ENCODE data around the gene TLCD3A. TPM values are rescaled to one million over a fixed set of nuclear protein-coding genes. Genes with fewer than 3 reads are reported as not detected.
"Not testable (repeated sequence)": the region's sequence is repeated elsewhere in the genome, so short reads cannot be mapped to it uniquely, and the experiment has no call there.

Gene TLCD3A
- total RNA-seq, 2 donors from 2014 or later: 7.3 to 15.9 TPM

DNA sequence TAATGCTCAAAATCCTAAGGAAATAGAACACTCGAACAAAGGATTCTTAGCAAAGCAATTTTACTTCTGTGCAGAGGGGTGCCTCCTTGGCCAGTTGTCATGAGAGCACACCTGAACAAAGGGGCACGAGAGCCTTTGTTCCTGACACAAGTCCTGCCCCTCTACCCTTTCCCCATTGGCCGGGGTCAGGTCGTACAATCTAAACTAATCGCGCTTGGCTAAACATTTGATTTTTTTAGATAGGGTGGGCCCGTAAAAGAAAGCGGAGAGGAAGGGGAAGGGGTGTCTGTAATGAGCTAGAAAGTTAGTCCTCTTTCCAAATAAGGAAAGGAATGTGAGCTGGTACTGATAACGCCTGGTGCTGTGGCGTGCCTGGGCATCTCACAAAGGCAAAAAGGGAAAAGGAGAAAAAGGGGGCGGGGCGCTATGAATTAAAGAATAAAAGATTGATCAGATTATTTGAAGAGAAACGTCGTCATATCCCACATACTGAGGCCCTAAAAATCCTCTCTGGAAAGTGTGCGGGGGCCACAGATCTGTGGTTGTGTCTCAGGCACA lies 23.7 kb downstream of the TLCD3A start:
- not testable (repeated sequence) for ATAC-seq (ENCODE audit: insufficient number of reproducible peaks, low FRiP score, low read depth); DNase-seq (ENCODE audit: low spot score); H3K9me3 ChIP-seq; H3K27me3 ChIP-seq (replicated peaks; ENCODE audit: insufficient read depth)
- Histone ChIP-seq H3K4me1 (ENCODE audit: control insufficient read depth in 1 of 2, low read depth in 2 of 2) (peaks cover 4 to 17% of the 10 kb centered on the region in 2 donors), H3K36me3 (peaks cover 14% of the 10 kb centered on the region), H3K4me3 (peak overlapping the region; percentile 28), H3K27ac (peak overlapping the region; percentile 61 to 73)

DNA sequence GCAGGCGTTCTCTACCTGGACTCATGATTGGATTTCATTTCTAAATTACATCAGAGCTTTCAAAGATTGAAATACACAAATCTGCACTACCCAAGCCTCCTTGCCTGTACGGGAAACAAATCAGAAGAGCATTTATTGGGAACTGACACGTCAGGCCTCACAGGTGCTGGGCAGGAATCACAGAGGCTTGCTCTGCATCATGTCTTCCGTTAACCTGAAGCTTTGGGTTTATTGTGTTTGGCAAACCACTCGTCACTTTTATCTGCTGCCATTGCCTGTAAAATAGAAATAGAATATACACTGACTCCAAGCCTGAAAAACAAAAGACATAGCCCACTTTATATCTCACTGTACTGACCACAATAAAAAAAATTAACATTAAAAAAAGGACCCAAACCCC lies 27.6 kb downstream of the TLCD3A start:
- DNase-seq (ENCODE audit: low spot score) (no peak), ATAC-seq (ENCODE audit: insufficient number of reproducible peaks, low FRiP score, low read depth) (no peak)
- no peaks in the 10 kb centered on the region for H3K9me3 ChIP-seq
- H3K27me3 ChIP-seq (replicated peaks; ENCODE audit: insufficient read depth): no peaks in the 10 kb centered on the region
- no peak overlapping the region for H3K27ac ChIP-seq
- peaks cover 28% of the 10 kb centered on the region for H3K36me3 ChIP-seq
- TF ChIP-seq, protein P1, sequence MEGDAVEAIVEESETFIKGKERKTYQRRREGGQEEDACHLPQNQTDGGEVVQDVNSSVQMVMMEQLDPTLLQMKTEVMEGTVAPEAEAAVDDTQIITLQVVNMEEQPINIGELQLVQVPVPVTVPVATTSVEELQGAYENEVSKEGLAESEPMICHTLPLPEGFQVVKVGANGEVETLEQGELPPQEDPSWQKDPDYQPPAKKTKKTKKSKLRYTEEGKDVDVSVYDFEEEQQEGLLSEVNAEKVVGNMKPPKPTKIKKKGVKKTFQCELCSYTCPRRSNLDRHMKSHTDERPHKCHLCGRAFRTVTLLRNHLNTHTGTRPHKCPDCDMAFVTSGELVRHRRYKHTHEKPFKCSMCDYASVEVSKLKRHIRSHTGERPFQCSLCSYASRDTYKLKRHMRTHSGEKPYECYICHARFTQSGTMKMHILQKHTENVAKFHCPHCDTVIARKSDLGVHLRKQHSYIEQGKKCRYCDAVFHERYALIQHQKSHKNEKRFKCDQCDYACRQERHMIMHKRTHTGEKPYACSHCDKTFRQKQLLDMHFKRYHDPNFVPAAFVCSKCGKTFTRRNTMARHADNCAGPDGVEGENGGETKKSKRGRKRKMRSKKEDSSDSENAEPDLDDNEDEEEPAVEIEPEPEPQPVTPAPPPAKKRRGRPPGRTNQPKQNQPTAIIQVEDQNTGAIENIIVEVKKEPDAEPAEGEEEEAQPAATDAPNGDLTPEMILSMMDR (IDR thresholded peaks at IDR 0.05): no peak
- H3K4me1 ChIP-seq (ENCODE audit: control insufficient read depth in 1 of 2, low read depth in 2 of 2): peaks cover 0 to 11% of the 10 kb centered on the region in 2 donors
- H3K4me3 ChIP-seq: no peak overlapping the region

DNA sequence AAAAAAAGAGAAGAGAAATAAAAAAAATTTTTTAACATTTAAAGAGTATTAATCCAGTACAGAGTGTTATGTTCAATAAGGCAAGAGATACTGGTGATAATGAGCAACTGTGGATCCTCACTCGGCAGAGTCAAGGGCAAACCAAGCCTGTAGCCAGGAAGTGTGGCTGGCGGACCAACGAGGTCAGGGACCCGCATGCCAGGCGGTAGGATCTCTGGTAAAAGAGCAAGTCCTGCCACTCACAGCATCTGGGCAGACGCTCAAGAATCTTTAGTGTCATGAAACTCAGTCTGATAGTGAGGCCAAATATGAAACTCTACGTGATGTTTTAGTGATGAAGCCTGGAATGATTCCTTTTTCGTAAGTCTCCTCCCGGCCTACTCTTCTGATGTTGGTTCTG lies 28.0 kb downstream of the TLCD3A start:
- ATAC-seq (ENCODE audit: insufficient number of reproducible peaks, low FRiP score, low read depth) (no peak), DNase-seq (ENCODE audit: low spot score) (no peak)
- peaks cover 28% of the 10 kb centered on the region for H3K36me3 ChIP-seq
- no peak overlapping the region for H3K4me3 ChIP-seq
- H3K27ac ChIP-seq: no peak overlapping the region
- TF ChIP-seq, protein P1 (IDR thresholded peaks at IDR 0.05): no peak
- no peaks in the 10 kb centered on the region for H3K27me3 ChIP-seq (replicated peaks; ENCODE audit: insufficient read depth)
- H3K9me3 ChIP-seq: no peaks in the 10 kb centered on the region
- peaks cover 0 to 11% of the 10 kb centered on the region in 2 donors for H3K4me1 ChIP-seq (ENCODE audit: control insufficient read depth in 1 of 2, low read depth in 2 of 2)

DNA sequence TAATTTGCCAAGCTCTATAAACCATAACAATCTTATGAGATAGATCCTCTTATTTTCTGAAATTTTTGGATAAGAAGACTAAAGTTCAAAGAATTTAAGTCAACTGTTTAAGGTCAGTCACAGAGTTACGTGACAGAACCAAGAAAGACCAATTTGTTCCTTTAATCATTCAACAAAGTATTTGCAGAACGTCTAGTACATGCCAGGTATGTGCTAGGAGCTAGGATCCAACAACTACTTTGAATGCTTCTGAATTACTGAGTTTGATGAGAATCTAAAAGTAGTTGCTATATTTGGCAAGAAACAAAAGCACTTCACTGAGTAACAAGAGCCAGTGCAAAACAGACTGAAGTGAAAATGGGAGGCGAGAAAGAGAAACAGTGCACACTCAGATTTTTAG lies 34.7 kb downstream of the TLCD3A start:
- Histone ChIP-seq H3K27me3 (replicated peaks; ENCODE audit: insufficient read depth) (no peaks in the 10 kb centered on the region), H3K4me3 (peak overlapping the region; percentile 32), H3K4me1 (ENCODE audit: control insufficient read depth in 1 of 2, low read depth in 2 of 2) (peaks cover 0 to 17% of the 10 kb centered on the region in 2 donors), H3K27ac (peak overlapping the region; percentile 63 to 81), H3K36me3 (peaks cover 30% of the 10 kb centered on the region), H3K9me3 (no peaks in the 10 kb centered on the region)
- TF ChIP-seq, protein P1 (IDR thresholded peaks at IDR 0.05): no peak
- ATAC-seq (ENCODE audit: insufficient number of reproducible peaks, low FRiP score, low read depth) (peak; percentile 65), DNase-seq (ENCODE audit: low spot score) (no peak)

DNA sequence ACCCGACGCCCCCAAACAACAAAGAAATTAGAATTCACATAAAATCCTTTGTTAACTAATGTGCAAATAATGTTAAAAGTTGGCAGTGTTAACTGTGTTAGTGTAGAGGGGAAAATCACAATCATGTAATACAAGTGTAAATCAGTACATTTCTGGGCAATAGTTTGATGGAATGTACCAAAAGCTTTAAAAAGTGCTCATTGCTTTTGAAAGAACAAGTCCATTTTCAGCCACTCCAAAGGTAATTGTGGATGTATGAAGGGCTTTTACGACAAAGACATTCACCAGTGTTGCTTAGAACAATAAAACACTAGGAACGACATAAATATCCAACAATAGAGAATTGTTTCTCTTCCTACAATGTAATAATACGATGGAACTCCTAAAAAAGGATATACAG lies 40.6 kb downstream of the TLCD3A start:
- Histone ChIP-seq H3K27ac (no peak overlapping the region), H3K9me3 (no peaks in the 10 kb centered on the region), H3K36me3 (peaks cover 66% of the 10 kb centered on the region), H3K27me3 (replicated peaks; ENCODE audit: insufficient read depth) (no peaks in the 10 kb centered on the region), H3K4me3 (no peak overlapping the region), H3K4me1 (ENCODE audit: control insufficient read depth in 1 of 2, low read depth in 2 of 2) (no peaks in the 10 kb centered on the region)
- TF ChIP-seq, protein P1 (IDR thresholded peaks at IDR 0.05): no peak
- no peak for ATAC-seq (ENCODE audit: insufficient number of reproducible peaks, low FRiP score, low read depth)
- DNase-seq (ENCODE audit: low spot score): no peak
